Lower leg skin (tissue), 4 donors: ENCODE measurements around the gene RPTOR. TPM values are rescaled to one million over a fixed set of nuclear protein-coding genes. Genes with fewer than 3 reads are reported as not detected.

Experiments used
- DNase-seq, 2 donors: peaks; one replicate each; pipeline ENCODE4 v3.0.0-alpha.2; 2019; ENCODE audit warnings: low spot score in 2 of 2
- H3K4me3 ChIP-seq: fragments of 200-600 bp; sonication (generic); 2 replicates; pipeline ENCODE4 v1.5.1; 2017; ENCODE audit warnings: mild to moderate bottlenecking, low read depth; ENCODE audit not compliant: poor library complexity, severe bottlenecking
- POLR2A ChIP-seq, 2 donors: fragments of 450-650 bp; IDR thresholded peaks; one replicate each; pipeline ENCODE4 v1.6.1; 2016 to 2017; ENCODE audit warnings: antibody characterized with exemption in 2 of 2, mild to moderate bottlenecking in 1 of 2, moderate library complexity in 1 of 2
- WGBS, 2 donors: methylation state at CpG; one replicate each; pipeline ENCODE4 v1.1.5; 2018; 5-methylcytosine and 5-hydroxymethylcytosine counted together
- intact Hi-C: fragments of 100-400 bp; cut with DNase I; formaldehyde crosslinking; loops from one replicate; pipeline ENCODE4 v1.15.0; 2023; ENCODE audit warnings: low total_unique reads
- total RNA-seq, 4 donors: library from RNA; depleted of rRNA; stranded (reverse); fragments of >200 nt; gene quantifications; one replicate each; pipeline ENCODE4 v1.1.0, GENCODE V29; 2016
- TF ChIP-seq, protein P1 (sequence below), 3 donors: fragments of 450-650 bp; IDR thresholded peaks; one replicate each; pipeline ENCODE4 v1.5.1; 2016; ENCODE audit warnings: antibody characterized with exemption in 3 of 3, mild to moderate bottlenecking in 3 of 3, moderate library complexity in 2 of 3

The RPTOR gene
- total RNA-seq, 4 donors from 2014 or later, result 30.7 to 68.2 (median 39.8) TPM

DNA sequence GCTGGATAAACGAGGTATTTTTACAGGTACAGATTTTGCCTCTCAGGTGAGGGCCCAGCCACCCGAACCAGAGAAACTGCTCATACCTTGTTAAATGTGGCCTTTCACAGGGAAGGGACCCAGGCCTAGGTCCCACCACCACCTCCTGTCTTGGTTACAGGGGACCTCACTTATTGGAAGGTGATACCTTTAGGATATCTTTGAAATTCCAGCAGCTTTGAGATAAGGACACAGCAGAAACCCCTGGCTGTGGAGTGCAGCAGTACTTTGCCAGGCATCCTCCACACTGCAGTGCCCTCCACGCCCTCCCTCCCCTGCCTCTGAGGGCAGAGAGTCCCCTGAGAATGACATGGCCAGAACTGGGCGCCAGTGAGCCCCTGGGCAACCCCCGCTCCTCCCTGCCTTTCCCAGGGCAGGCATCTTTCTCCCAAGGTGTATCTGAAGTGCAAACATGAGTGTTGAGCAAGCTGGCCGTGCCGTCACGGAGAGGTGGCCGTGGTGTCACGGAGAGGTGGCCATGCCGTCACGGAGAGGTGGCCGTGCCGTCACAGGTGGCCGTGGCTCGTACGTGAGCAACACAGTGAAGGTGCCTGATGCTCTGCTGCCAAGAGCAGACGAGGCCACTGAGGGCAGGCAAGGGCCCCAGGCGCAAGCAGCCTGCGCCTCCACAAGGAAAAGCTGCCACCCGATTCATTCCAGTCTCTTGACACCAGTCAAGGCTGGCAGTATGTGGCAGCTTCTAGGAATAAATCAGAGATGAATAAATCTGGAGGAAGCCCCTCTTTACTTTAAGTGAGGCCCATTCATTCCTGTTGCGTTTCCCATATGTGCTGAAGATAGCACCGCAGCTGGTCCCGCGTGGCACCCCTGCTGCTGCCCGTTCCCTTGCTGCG is 312.5 kb downstream of the RPTOR start:
- intact Hi-C loops, result no loop called here
- 89 to 90% methylated on average over 25 to 27 of the region's 27 CpGs for WGBS, 2 donors
- DNase-seq, result no peak
- TF ChIP-seq, protein P1, sequence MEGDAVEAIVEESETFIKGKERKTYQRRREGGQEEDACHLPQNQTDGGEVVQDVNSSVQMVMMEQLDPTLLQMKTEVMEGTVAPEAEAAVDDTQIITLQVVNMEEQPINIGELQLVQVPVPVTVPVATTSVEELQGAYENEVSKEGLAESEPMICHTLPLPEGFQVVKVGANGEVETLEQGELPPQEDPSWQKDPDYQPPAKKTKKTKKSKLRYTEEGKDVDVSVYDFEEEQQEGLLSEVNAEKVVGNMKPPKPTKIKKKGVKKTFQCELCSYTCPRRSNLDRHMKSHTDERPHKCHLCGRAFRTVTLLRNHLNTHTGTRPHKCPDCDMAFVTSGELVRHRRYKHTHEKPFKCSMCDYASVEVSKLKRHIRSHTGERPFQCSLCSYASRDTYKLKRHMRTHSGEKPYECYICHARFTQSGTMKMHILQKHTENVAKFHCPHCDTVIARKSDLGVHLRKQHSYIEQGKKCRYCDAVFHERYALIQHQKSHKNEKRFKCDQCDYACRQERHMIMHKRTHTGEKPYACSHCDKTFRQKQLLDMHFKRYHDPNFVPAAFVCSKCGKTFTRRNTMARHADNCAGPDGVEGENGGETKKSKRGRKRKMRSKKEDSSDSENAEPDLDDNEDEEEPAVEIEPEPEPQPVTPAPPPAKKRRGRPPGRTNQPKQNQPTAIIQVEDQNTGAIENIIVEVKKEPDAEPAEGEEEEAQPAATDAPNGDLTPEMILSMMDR (IDR thresholded peaks at IDR 0.05), result no peak
- TF ChIP-seq POLR2A (IDR thresholded peaks at IDR 0.05), result no peak
- no peak overlapping the region for H3K4me3 ChIP-seq

DNA sequence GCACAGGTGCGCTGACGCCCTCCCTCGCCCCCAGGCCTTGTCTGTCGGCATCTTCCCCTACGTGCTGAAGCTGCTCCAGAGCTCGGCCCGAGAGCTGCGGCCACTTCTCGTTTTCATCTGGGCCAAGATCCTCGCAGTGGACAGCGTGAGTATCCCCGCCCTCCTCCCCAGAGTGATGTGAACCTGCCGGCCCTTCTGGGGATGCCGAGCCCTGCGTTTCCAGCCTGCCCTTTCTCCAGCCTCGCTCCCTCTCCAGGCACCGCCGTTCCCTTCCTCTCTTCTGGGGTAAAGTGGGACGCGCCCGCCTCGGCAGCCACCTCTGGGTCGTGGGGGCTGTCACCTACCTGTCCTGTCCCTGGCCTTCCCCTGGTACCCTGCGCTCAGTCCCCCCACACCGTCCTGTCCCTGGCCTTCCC is 313.1 kb downstream of the RPTOR start:
- H3K4me3 ChIP-seq, result no peak overlapping the region
- intact Hi-C loops, result no loop called here
- 96 to 97% methylated on average over 25 of the region's 25 CpGs for WGBS, 2 donors
- DNase-seq, result no peak
- TF ChIP-seq, protein P1 (IDR thresholded peaks at IDR 0.05), result no peak
- TF ChIP-seq POLR2A (IDR thresholded peaks at IDR 0.05), result no peak

DNA sequence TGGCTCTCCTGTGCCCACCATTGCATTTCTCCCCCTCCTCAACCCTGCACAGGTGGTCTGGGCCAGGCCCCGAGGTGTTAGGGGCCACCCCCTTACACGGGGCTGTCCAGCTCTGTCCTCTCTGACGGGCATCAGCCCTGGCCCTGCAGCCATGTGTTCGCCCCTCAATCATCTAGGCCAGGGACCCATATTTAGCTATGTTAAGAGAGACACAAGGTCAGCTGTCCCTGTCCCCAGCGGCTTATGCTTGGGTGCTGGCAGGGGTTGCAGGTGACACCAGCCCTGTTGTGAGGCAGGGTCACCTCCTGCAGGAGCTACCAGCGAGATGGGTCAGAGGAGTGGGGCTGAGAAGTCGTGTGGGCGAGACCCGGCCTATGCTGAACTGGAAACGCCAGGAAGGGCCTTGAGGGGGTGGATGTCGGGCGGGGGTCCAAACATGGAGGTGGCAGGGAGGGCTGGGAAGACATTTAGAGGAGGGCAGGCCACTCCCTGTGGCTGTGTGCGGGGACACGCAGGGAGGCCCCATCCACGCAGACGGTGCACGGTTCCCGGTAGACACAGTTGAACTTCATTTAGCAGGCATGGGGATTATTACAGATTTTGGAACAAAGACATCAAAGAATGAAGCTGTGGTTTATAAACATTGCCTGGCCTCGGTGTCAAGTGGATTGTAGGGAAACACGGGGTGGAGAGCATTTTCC is 313.8 kb downstream of the RPTOR start:
- WGBS, 2 donors, result 81 to 88% methylated on average over 20 of the region's 20 CpGs
- no peak overlapping the region for H3K4me3 ChIP-seq
- TF ChIP-seq, protein P1 (IDR thresholded peaks at IDR 0.05), result no peak
- no peak for TF ChIP-seq POLR2A (IDR thresholded peaks at IDR 0.05)
- intact Hi-C loops, result no loop called here
- DNase-seq, result no peak

DNA sequence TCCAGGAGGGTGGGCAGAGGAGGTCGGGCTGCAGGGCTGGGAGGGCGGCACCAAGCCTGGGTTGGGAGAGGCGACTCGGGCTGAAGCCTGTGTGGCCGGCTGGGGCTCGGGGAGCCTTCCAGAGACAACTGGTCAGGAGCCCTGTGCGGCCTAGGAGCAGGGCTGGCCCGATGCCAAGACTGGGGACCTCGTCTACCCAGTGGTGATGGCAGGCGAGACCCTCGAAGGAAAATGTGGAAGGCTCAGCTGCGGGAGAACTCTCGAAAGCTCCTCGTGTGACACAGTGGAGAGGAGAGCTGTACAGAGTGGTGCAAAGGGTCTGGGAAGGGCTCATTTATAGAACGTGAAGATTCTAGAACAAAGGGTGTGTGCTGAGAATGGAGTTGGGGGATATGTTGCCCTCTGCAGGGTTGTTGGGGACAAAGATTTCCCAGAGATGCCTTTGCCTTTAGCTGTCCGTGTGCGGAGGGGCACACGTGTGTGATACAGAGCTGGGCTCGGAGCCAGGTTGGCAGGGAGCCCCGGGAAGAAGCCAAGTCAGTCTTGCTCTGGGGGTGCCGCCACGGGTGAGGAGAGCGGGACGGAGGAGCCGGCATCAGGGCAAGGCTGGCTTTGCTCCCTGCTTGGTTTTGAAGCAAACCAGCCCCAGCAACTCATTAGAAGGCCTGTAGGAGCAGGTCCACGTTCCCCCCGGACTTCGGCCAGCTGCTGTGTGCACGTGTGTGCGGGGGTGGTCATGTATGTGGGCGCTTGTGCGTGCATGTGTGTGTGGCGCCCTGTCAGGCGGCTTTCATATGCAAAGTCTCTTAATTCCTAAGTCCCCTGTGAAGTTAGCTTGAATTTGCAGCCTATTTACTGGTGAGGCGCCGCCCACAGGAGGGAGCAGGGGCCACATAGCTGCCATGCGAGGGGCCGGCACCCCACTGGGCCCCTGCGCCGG is 314.6 kb downstream of the RPTOR start:
- TF ChIP-seq, protein P1 (IDR thresholded peaks at IDR 0.05), result no peak
- no peak for TF ChIP-seq POLR2A (IDR thresholded peaks at IDR 0.05)
- intact Hi-C loops, result no loop called here
- H3K4me3 ChIP-seq, result no peak overlapping the region
- WGBS, 2 donors, result 50 to 63% methylated on average over 40 of the region's 40 CpGs
- no peak for DNase-seq

DNA sequence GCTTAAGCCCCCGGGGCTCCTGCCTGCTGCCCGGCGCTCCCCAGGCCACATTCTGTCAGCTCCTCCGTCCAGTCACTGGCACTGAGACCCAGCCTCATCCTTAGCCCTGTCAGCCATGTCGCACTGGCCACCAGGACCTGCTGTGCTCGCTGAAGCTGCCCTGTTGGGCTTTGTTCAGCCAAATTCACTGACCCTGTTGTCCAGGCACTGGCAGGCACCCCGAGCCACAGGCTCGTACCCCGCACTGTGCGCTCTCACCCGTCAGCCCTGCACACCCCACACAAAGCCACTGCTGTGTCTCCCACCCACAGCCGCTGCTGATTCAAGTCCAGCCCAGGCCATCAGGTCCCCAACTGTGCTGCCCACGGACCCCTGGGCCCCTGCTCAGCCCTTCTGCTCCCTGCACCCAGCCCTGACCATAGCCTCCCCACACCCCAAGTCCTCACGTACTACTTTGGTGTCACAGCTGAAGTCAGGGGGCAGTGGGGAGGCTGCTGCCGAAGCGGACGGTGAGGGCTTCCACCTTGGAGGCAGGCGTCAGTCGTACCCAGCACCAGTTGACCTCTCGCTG is 315.5 kb downstream of the RPTOR start:
- 92 to 94% methylated on average over 18 to 20 of the region's 20 CpGs for WGBS, 2 donors
- TF ChIP-seq, protein P1 (IDR thresholded peaks at IDR 0.05), result no peak
- no peak for TF ChIP-seq POLR2A (IDR thresholded peaks at IDR 0.05)
- no peak overlapping the region for H3K4me3 ChIP-seq
- no peak for DNase-seq
- intact Hi-C loops, result loop anchor here (10.0 kb wide), 1 partner anchor 105 kb away; no protein-coding TSS in a partner anchor
